HG02763 (cell line): ENCODE data around the gene STMND1.

Experiments
- ATAC-seq: cut with Tn5 transposase; IDR thresholded peaks from one replicate; pipeline ENCODE4 v1.9.1; 2021; ENCODE audit warnings: mild to moderate bottlenecking, moderate library complexity; ENCODE audit not compliant: unreplicated experiment

STMND1 gene

DNA sequence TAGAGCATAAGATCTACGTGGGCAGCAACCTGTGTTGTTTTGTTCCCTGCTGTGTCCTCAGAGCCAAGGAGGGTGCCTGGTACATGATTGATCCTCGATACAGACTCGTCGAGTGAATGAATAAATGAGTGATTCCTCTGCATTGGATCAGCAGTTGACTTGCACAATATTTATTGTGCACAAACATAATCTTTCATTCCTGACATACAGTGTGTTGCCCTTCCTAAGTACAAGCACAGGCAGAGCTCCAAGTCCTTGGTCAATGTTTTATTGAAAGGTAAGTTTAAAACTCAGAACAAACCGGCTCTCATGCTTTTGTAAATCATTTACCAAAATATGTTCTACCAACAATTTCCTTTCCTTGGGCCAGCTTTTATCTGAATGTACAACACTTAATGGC is 57.4 kb downstream of the STMND1 start:
- no peak for ATAC-seq

DNA sequence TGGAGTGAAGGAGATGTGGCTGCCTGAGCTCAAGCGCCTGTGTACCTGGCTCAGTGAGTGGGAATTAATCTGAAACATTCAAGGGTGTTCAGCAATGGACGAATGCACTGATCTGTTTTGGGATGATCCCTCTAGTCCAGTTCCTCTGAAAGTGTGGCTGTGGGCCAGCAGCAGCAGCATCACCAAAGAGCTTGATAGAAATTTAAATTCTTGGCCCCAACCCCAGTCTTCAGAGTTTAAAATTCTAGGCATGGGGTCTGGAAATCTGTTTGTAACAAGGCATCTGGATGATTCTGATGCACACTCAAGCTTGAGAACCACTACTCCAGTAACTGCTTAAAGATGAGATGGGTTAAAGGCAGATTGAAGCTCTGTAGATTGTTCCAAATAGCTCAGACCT is 59.2 kb downstream of the STMND1 start:
- ATAC-seq, result no peak

DNA sequence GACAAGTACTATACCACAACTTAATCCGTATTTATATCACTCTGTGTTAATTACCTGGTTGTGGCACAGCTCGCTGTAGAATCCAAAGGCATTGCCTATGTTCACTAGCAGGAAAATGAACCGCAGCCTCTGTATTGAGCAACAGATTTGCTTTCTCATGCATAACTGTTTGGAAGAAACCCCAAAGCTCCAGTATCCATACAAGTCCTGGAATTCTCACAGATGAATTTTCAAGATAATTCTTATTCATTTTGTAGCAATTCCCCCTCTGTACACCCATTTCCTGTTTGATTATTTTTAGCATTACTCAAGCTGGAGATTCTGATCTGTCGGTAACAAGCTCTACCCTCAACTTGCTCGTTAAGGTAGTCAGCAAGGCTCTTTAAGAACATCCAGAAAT is 63.5 kb downstream of the STMND1 start:
- ATAC-seq, result no peak

DNA sequence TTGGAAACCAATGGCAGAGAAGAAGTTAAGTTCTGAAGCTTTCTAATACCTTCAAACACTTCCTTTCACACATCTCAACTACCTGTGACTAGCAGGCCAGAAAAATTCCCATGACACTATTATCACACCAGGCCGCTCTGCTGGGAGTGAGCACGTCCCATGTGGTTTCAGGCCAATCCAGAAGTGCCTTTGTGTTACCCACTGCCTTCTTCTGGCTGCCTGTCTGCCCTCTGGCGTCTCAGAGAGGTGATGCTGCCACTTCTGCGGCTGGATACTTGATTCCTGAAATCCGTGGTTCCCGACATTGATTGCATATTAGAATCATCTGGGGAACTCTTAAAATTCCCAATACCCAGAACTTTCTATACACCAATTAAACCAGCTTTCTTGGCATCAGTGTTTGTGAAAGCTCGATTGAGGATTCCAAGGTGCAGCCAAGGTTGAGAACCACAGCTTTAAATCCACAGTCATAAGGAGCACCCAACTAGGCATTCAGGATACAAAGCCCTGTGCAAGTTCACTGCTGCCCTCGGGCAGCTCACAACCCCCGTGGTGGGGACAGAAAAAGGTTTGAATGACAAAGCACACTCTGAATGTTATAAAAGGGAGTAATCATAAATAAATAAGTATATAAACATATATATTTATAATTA is 65.6 kb downstream of the STMND1 start:
- no peak for ATAC-seq

DNA sequence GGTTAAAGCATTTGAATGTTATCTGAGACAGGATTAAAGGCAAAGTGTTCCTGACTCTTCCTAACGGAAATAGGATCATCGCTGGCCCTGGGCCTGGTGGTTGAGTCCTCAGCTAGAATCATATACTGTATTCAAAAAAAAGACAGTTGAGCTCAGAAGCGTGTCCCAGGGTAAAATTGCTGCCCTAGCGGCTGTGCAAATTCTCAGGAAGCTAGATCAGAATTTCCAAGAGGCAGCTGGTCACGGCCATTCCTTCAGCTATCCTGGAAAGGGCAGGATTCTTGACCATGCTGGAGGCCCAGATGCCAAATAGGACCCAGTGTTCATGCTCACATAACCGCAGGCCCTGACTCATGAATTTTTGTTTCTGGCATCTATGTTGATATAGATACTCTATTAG is 67.4 kb downstream of the STMND1 start:
- no peak for ATAC-seq

DNA sequence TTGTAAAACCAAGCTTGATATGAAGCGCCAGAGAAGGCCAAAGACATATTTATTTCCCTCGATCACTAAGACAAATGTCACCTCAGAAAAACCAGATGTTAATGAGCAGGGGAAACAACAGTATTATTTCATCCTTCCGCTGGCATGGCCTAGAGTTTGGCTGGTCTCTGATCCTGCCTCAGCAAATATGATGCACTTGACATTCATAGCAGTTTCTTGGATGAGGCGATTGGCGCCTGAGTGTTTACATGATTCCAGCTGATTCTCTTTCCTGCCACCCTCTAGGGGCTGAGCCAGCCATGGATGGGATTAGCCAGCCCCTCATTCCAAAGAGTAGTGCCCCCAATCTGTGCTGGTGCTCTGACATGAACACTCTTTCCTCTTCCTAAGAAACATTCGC is 67.9 kb downstream of the STMND1 start:
- no peak for ATAC-seq

DNA sequence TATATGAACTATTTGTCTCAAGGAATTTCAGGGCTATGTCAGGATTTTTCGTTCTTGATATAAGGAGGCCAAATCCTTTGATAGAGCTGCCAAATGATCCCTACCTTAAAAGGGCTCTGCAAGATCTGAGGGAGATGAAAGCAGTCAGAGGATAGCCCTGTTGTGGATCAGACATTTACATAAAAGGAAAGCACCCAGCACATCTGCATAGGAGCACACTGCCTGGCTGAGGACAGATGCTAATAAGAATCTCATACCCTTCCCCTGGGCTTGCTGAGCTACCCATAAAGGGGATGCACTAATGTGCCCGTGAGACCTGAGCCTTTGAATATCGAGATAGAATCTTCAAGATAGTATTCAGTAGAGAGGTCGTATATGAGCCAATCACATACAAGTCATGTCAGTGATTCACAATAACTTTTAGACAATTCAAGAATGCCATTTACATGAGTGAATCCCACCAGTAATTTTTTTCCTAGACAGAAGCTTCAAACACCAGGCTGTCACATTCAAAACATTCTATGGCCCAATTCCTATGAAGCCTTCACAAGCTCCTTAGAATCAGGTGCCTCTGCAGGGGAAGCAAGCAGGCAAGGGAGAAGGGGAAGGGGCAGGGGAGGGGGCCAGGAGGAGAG is 71.1 kb downstream of the STMND1 start:
- ATAC-seq, result no peak

DNA sequence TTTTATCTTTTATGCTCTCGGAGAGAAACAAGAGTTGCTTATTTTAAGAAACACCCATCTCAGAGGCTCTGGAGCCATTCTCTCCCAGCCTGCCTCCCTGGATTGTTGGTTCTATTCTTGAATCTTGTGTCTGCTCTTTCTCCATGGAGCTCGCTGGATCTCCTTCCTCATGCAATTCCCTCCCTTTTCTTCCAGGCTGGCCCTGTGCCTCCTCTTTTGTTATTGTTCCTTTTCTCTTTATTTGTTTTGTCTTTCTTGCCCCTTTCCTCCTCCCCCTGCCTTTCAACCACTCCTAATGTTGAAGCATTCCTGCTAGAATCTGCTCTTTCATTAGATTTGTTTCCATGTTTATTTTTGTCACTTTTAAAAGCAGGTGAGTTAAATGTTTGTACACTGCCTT is 76.5 kb downstream of the STMND1 start:
- no peak for ATAC-seq

DNA sequence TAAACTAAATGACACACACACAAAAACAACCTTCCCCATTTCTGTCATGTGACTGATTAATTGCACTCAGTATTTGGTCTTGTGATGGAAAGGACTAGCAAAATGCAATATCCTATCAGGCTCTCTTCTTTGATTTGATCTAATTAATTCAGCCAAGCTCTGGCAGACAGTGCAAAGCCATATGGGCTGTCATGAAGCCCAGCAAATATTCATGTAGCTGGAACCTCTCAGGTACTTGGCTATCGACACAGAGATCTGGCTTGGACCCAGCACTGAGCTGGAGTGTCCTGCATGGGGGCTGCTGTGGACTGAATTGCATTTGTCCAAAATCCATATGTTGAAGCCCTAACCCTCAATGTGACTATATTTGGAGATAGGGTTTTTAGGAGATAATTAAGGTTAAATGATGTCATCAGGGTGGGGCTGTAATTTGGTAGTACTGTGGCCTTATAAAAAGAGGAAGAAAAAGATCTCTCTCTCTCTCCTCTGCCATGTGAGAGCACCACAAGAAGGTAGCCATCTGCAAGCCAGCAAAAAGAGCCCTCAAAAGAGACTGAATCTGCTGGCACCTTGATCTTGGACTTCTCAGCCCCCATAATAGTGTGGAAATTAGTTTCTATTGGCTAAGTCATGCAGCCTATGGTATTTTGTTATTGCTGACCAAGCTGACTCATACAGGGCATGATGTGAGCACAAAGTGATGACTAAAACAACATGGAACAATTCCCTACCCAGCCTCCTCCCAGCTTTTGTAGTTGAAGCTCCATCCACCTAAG is 77.1 kb downstream of the STMND1 start:
- ATAC-seq, result no peak

DNA sequence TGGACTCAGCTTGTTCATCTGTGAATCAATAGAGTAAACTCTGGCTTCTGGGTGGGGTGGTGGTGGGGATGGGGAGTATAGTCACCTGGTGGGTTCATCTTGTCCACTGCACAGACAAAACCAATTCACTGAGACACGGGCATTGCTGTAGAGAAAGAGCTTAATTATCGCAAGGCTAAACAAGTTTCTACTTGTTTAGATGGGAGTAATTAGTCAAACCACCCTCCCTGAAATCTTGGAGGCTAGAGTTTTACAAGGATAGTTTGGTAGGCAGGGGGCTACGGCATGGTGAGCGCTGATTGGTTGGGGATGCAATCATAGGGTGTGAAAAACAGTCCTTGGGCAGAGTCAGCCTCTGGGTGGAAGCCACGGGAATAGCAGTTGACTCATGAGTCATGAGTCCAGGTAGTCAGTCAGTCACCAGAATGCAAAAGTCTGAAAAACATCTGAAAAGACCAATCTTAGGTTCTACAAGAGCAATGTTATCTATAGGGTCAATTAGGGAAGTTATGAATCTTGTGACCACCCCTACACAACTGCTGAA is 77.8 kb downstream of the STMND1 start:
- ATAC-seq, result no peak
